ENCODE results near the gene STK11.

DNA sequence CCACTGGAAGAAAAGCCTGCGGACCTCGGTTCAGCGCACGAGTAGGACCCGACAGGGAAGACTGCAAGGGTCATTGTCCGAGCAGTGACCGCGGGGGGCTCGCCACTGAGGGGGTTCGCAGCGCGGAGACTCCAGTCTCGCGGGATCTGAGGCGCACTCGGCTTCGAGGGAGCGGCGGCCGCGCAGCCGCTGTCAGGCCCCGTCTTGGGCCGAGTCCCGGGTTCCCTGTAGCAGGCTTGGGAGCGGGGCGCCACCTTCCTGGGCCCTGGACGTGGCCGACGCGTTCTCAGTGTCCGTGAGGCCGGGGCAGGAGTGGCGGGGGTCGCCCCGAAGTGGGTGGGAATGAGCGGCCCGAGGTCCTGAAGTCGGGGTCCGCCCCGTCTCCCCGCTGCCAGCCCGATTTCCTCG, 69.3 kb downstream of the STK11 start:
- TF ChIP-seq, protein P1, sequence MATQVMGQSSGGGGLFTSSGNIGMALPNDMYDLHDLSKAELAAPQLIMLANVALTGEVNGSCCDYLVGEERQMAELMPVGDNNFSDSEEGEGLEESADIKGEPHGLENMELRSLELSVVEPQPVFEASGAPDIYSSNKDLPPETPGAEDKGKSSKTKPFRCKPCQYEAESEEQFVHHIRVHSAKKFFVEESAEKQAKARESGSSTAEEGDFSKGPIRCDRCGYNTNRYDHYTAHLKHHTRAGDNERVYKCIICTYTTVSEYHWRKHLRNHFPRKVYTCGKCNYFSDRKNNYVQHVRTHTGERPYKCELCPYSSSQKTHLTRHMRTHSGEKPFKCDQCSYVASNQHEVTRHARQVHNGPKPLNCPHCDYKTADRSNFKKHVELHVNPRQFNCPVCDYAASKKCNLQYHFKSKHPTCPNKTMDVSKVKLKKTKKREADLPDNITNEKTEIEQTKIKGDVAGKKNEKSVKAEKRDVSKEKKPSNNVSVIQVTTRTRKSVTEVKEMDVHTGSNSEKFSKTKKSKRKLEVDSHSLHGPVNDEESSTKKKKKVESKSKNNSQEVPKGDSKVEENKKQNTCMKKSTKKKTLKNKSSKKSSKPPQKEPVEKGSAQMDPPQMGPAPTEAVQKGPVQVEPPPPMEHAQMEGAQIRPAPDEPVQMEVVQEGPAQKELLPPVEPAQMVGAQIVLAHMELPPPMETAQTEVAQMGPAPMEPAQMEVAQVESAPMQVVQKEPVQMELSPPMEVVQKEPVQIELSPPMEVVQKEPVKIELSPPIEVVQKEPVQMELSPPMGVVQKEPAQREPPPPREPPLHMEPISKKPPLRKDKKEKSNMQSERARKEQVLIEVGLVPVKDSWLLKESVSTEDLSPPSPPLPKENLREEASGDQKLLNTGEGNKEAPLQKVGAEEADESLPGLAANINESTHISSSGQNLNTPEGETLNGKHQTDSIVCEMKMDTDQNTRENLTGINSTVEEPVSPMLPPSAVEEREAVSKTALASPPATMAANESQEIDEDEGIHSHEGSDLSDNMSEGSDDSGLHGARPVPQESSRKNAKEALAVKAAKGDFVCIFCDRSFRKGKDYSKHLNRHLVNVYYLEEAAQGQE (IDR thresholded peaks at IDR 0.05; ENCODE audit: low read depth): no peak
- no peak for TF ChIP-seq YY1 (IDR thresholded peaks at IDR 0.05; ENCODE audit: low read depth)
- no peak for TF ChIP-seq EGR1 (IDR thresholded peaks at IDR 0.05)
- no peak for TF ChIP-seq FOXM1 (IDR thresholded peaks at IDR 0.05; ENCODE audit: borderline replicate concordance, low read depth)
- TF ChIP-seq CREB1 (IDR thresholded peaks at IDR 0.05; ENCODE audit: low read depth): no peak

All from Ishikawa (cell line).